HepG2 (cell line): ENCODE measurements around the gene BLMH. TPM values are rescaled to one million over a fixed set of nuclear protein-coding genes. Genes with fewer than 3 reads are reported as not detected.

Experiments
- ATF7 ChIP-seq, 2 experiments: fragments of 450-650 bp in 1 of 2; sonication (generic) in 1 of 2; formaldehyde crosslinking in 1 of 2; IDR thresholded peaks; 2 replicates each; pipeline versions ENCODE4 v1.4.0 to v1.6.1; 2016 to 2020; ENCODE audit warnings: antibody characterized with exemption in 1 of 2, mild to moderate bottlenecking in 1 of 2, missing genetic modification reagents in 1 of 2
- BHLHE40 ChIP-seq: IDR thresholded peaks from 2 replicates; pipeline ENCODE4 v1.6.1; 2011; ENCODE audit warnings: low read length, improper control_type of control experiment
- CAMTA2 ChIP-seq: sonication (generic); formaldehyde crosslinking; IDR thresholded peaks from 2 replicates; pipeline ENCODE4 v1.4.0; 2020; ENCODE audit warnings: mild to moderate bottlenecking, missing genetic modification reagents, borderline replicate concordance
- CREBL2 ChIP-seq: sonication (generic); formaldehyde crosslinking; IDR thresholded peaks from 2 replicates; pipeline ENCODE4 v1.8.1; 2023; ENCODE audit warnings: missing genetic modification reagents, mild to moderate bottlenecking, borderline replicate concordance
- E2F5 ChIP-seq: sonication (generic); formaldehyde crosslinking; conservative IDR thresholded peaks from 2 replicates; pipeline ENCODE4 v1.4.0; 2020; ENCODE audit warnings: missing genetic modification reagents
- FUBP1 ChIP-seq: sonication (generic); formaldehyde crosslinking; IDR thresholded peaks from 2 replicates; pipeline ENCODE4 v1.5.1; 2020; ENCODE audit warnings: missing genetic modification reagents, mild to moderate bottlenecking, borderline replicate concordance
- HMG20B ChIP-seq: conservative IDR thresholded peaks from 2 replicates; pipeline ENCODE4 v1.6.1; 2016; ENCODE audit warnings: missing genetic modification reagents, missing compliant biosample characterization
- HOXA7 ChIP-seq: sonication (generic); formaldehyde crosslinking; IDR thresholded peaks from 2 replicates; pipeline ENCODE4 v1.8.1; 2022; ENCODE audit warnings: mild to moderate bottlenecking, missing genetic modification reagents, moderate library complexity
- HOXA9 ChIP-seq: sonication (generic); formaldehyde crosslinking; IDR thresholded peaks from 2 replicates; pipeline ENCODE4 v1.8.1; 2022; ENCODE audit warnings: missing genetic modification reagents, mild to moderate bottlenecking, moderate library complexity, borderline replicate concordance
- KAT7 ChIP-seq: IDR thresholded peaks from 2 replicates; pipeline ENCODE4 v1.6.1; 2018; ENCODE audit warnings: borderline replicate concordance, missing compliant biosample characterization
- MTA3 ChIP-seq: sonication (generic); formaldehyde crosslinking; IDR thresholded peaks from 2 replicates; pipeline ENCODE4 v1.4.0; 2020; ENCODE audit warnings: missing genetic modification reagents
- NFYB ChIP-seq: sonication (generic); formaldehyde crosslinking; IDR thresholded peaks from 2 replicates; pipeline ENCODE4 v1.4.0; 2020; ENCODE audit warnings: missing genetic modification reagents
- NR3C1 ChIP-seq: sonication (generic); formaldehyde crosslinking; IDR thresholded peaks from 2 replicates; pipeline ENCODE4 v1.4.0; 2020; ENCODE audit warnings: missing genetic modification reagents
- RARA ChIP-seq: IDR thresholded peaks from 2 replicates; pipeline ENCODE4 v1.6.1; 2016; ENCODE audit warnings: missing genetic modification reagents, missing compliant biosample characterization
- SCMH1 ChIP-seq: sonication (generic); formaldehyde crosslinking; IDR thresholded peaks from 2 replicates; pipeline ENCODE4 v1.9.0; 2021; ENCODE audit warnings: missing genetic modification reagents, mild to moderate bottlenecking, borderline replicate concordance
- SETDB1 ChIP-seq: sonication (generic); formaldehyde crosslinking; IDR thresholded peaks from 2 replicates; pipeline ENCODE4 v1.5.1; 2020; ENCODE audit warnings: missing genetic modification reagents, mild to moderate bottlenecking, borderline replicate concordance
- TFE3 ChIP-seq: IDR thresholded peaks from 2 replicates; pipeline ENCODE4 v1.6.1; 2016
- TOE1 ChIP-seq: sonication (generic); formaldehyde crosslinking; IDR thresholded peaks from 2 replicates; pipeline ENCODE4 v1.4.0; 2020; ENCODE audit warnings: mild to moderate bottlenecking, missing genetic modification reagents
- ZBTB2 ChIP-seq: sonication (generic); formaldehyde crosslinking; IDR thresholded peaks from 2 replicates; pipeline ENCODE4 v1.8.0; 2022; ENCODE audit warnings: low read depth, missing genetic modification reagents
- ZBTB38 ChIP-seq: sonication (generic); formaldehyde crosslinking; IDR thresholded peaks from 2 replicates; pipeline ENCODE4 v1.5.1; 2020; ENCODE audit warnings: mild to moderate bottlenecking, missing genetic modification reagents
- ZNF263 ChIP-seq: sonication (generic); formaldehyde crosslinking; IDR thresholded peaks from 2 replicates; pipeline ENCODE4 v1.4.0; 2020; ENCODE audit warnings: missing genetic modification reagents
- ZNF660 ChIP-seq: sonication (generic); formaldehyde crosslinking; IDR thresholded peaks from 2 replicates; pipeline ENCODE4 v1.5.1; 2020; ENCODE audit warnings: mild to moderate bottlenecking, low read depth, missing genetic modification reagents, borderline replicate concordance
- ZNF678 ChIP-seq: sonication (generic); formaldehyde crosslinking; IDR thresholded peaks from 2 replicates; pipeline ENCODE4 v1.4.0; 2020; ENCODE audit warnings: mild to moderate bottlenecking, missing genetic modification reagents
- ZNF841 ChIP-seq: sonication (generic); formaldehyde crosslinking; IDR thresholded peaks from 2 replicates; pipeline ENCODE4 v1.8.1; 2023; ENCODE audit warnings: missing genetic modification reagents, borderline replicate concordance
- polyA plus RNA-seq, 8 experiments: library from polyadenylated mRNA; depleted of rRNA in 3 of 8; stranded (reverse) in 7 of 8; unstranded in 1 of 8; fragments of >200 nt; fragmentation: Illumina TruSeq in 4 of 8; extraction: Trizol in 4 of 8; gene quantifications; 2 replicates each; pipeline versions ENCODE4 v1.2.1 to v1.2.3, GENCODE V29; 2011 to 2016; ENCODE audit warnings: low read depth in 4 of 8, missing spikeins in 1 of 8, mixed read lengths in 1 of 8; ENCODE audit not compliant: insufficient read depth in 1 of 8
- total RNA-seq, 5 experiments: library from RNA; depleted of rRNA; stranded (reverse); fragments of >200 nt; fragmentation: Illumina TruSeq; extraction: Trizol; gene quantifications; 2 replicates each; pipeline ENCODE4 v1.2.3, GENCODE V29; 2016; ENCODE audit warnings: low read depth in 1 of 5

The BLMH gene
- total and polyA plus RNA-seq, 2 of the 13 experiments (the other 11 are each of a cell fraction or from before 2014, with no cell fraction given), result 12.1 to 41.0 TPM

GRCh38 chr17:30291543-30292285, at the start of gene BLMH (continued):
- no peak for TF ChIP-seq CREBL2 (CRISPR knock-in tag)
- no peak for TF ChIP-seq ZNF263 (CRISPR knock-in tag)
- no peak for TF ChIP-seq HOXA7 (CRISPR knock-in tag)
- TF ChIP-seq BHLHE40, result no peak
- TF ChIP-seq HMG20B (CRISPR knock-in tag), result no peak
- no peak for TF ChIP-seq NR3C1 (CRISPR knock-in tag)
- TF ChIP-seq E2F5 (CRISPR knock-in tag), result no peak; the same call in 1 of the 2 replicates
- no peak for TF ChIP-seq FUBP1 (CRISPR knock-in tag)
- no peak for TF ChIP-seq ATF7 (IDR thresholded peaks at IDR 0.05)
- TF ChIP-seq ATF7 (CRISPR knock-in tag; IDR thresholded peaks at IDR 0.05), result no peak
- TF ChIP-seq SCMH1 (CRISPR knock-in tag), result no peak
- no peak for TF ChIP-seq ZBTB38 (CRISPR knock-in tag)
- no peak for TF ChIP-seq TOE1 (CRISPR knock-in tag)
- no peak for TF ChIP-seq NFYB (CRISPR knock-in tag)
- peak; percentile 83 for TF ChIP-seq ZBTB2
- TF ChIP-seq SETDB1 (CRISPR knock-in tag), result no peak
- TF ChIP-seq MTA3 (CRISPR knock-in tag), result no peak
- TF ChIP-seq ZNF660 (CRISPR knock-in tag), result no peak
- no peak for TF ChIP-seq ZNF678 (CRISPR knock-in tag)
- TF ChIP-seq ZNF841 (CRISPR knock-in tag), result 0 out of 2 replicates have a peak, but pooled peaks have one; percentile 19
- no peak for TF ChIP-seq TFE3 (CRISPR knock-in tag)
- TF ChIP-seq CAMTA2, result no peak
- no peak for TF ChIP-seq HOXA9 (CRISPR knock-in tag)
- TF ChIP-seq KAT7 (CRISPR knock-in tag), result no peak; the same call in 1 of the 2 replicates
- TF ChIP-seq RARA (CRISPR knock-in tag), result no peak
